NB4 (cell line): ENCODE data around the gene SLC35B4.

ENCODE experiments used
- CTCF ChIP-seq: IDR thresholded peaks from one replicate; pipeline ENCODE4 v1.5.1; 2012; ENCODE audit warnings: low read depth, low read length
- POLR2A ChIP-seq: IDR thresholded peaks from 2 replicates; pipeline ENCODE4 v1.6.1; 2011; ENCODE audit warnings: mild to moderate bottlenecking; ENCODE audit not compliant: insufficient read length; ENCODE audit errors: extremely low read depth

DNA sequence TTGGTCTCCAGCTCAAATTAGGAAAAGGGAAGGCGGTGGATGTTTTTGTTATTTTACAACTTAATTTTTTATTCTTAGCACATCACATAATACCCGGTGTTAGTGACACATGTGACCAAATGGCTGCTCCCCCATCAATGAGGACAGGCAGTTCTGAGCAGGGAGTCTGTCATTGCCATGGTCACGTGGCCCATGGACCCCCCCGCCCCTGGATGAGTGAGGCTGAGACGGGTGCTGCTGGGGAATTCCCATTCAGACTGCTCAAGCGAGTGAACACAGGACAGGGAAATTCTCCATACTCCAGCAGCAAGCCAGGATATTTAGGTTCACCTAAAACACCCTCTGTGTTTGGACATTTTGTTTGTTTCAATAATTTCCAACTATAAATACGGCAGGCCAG is 34.7 kb upstream of the SLC35B4 start:
- TF ChIP-seq CTCF (no peak), POLR2A (no peak)
